NCI-H128 (cell line): ENCODE results near the gene RNF227.

ENCODE experiments used
- DNase-seq: peaks from one replicate; lab custom pipeline; 2025; ENCODE audit not compliant: unreplicated experiment; lab: John Stamatoyannopoulos, UW

The RNF227 gene

GRCh38 chr17:7930841-7931631 lies 14.9 kb upstream of the RNF227 start:
- DNase-seq = no peak

- DNase-seq = no peak
Observed at GRCh38 chr17:7929158-7930023, 13.3 kb upstream of the RNF227 start, which contains the start of gene KCNAB3. Gene KCNAB3, minus strand, starts transcription at chr17:7929856. Its CDS starts 421 bp downstream, at chr17:7929435.

- DNase-seq = no peak
Observed at GRCh38 chr17:7927596-7927995, 11.5 kb upstream of the RNF227 start.

GRCh38 chr17:7922845-7923628 lies 6.9 kb upstream of the RNF227 start:
- DNase-seq = no peak

- DNase-seq = no peak
Observed at GRCh38 chr17:7922269-7922844, 6.3 kb upstream of the RNF227 start.

GRCh38 chr17:7916808-7917207 lies 719 bp upstream of the RNF227 start:
- no peak for DNase-seq

GRCh38 chr17:7916385-7916682 lies 245 bp upstream of the RNF227 start:
- no peak for DNase-seq

- no peak for DNase-seq
Observed at GRCh38 chr17:7915179-7915610, 894 bp downstream of the RNF227 start.

- DNase-seq = no peak
Observed at GRCh38 chr17:7912927-7913524, 3.1 kb downstream of the RNF227 start.

GRCh38 chr17:7911116-7911515 lies 5.0 kb downstream of the RNF227 start:
- no peak for DNase-seq

- no peak for DNase-seq
Observed at GRCh38 chr17:7910711-7911110, 5.4 kb downstream of the RNF227 start.

- no peak for DNase-seq
Observed at GRCh38 chr17:7910281-7910680, 5.8 kb downstream of the RNF227 start.

GRCh38 chr17:7909089-7909488 lies 7.0 kb downstream of the RNF227 start:
- DNase-seq = no peak

- no peak for DNase-seq
Observed at GRCh38 chr17:7903154-7904103, 12.7 kb downstream of the RNF227 start.

GRCh38 chr17:7897773-7898172 lies 18.3 kb downstream of the RNF227 start:
- DNase-seq = no peak

GRCh38 chr17:7897090-7897489 lies 19.0 kb downstream of the RNF227 start:
- DNase-seq = no peak

GRCh38 chr17:7894866-7895265 lies 21.2 kb downstream of the RNF227 start:
- DNase-seq = no peak

GRCh38 chr17:7894226-7894625 lies 21.9 kb downstream of the RNF227 start:
- DNase-seq = no peak

- DNase-seq = no peak
Observed at GRCh38 chr17:7893187-7893880, 22.8 kb downstream of the RNF227 start.
